Memory B cell (primary cell): Measurements from ENCODE around the gene ADPRS.

Source experiments
- ATAC-seq: fragments of 150-1000 bp; cut with Tn5 transposase; 2 replicates; pipeline ENCODE4 v1.10.0; 2021; ENCODE audit warnings: low read depth, mild to moderate bottlenecking, moderate library complexity
- DNase-seq, 2 donors: peaks; one replicate each; pipeline ENCODE4 v3.0.0; 2022; ENCODE audit warnings: low spot score in 2 of 2
- H3K27ac Mint-ChIP-seq: one replicate; pipeline ENCODE4 v1.8.0; 2022; ENCODE audit warnings: mild to moderate bottlenecking, moderate library complexity, mixed read lengths
- H3K27me3 Mint-ChIP-seq: one replicate; pipeline ENCODE4 v1.8.0; 2022; ENCODE audit warnings: mixed read lengths
- H3K36me3 Mint-ChIP-seq: one replicate; pipeline ENCODE4 v1.8.0; 2022; ENCODE audit warnings: mild to moderate bottlenecking, mixed read lengths
- H3K4me1 Mint-ChIP-seq: one replicate; pipeline ENCODE4 v1.8.0; 2022; ENCODE audit warnings: mixed read lengths
- H3K4me3 Mint-ChIP-seq: one replicate; pipeline ENCODE4 v1.8.0; 2022; ENCODE audit warnings: mild to moderate bottlenecking, moderate library complexity, mixed read lengths
- H3K9me3 Mint-ChIP-seq: one replicate; pipeline ENCODE4 v1.8.0; 2022; ENCODE audit warnings: mixed read lengths

Gene ADPRS

GRCh38 chr1:36088577-36089392, at the start of gene ADPRS:
TSS of gene ADPRS (plus strand) at chr1:36088892. CDS start at chr1:36088905, 13 bp downstream.
- Mint-ChIP-seq H3K27ac (peak within 1 kb of the TSS; percentile 87), H3K36me3 (peaks cover 4% of the 10 kb centered on the region), H3K27me3 (peaks cover 9% of the 10 kb centered on the region), H3K4me1 (peaks cover 16% of the 10 kb centered on the region), H3K4me3 (peak within 1 kb of the TSS; percentile 91), H3K9me3 (no peaks in the 10 kb centered on the region)
- DNase-seq, result peak; percentile 86
- peak; percentile 90 for ATAC-seq

- Mint-ChIP-seq H3K27ac (no peak overlapping the region), H3K4me3 (no peak overlapping the region), H3K9me3 (no peaks in the 10 kb centered on the region), H3K36me3 (peaks cover 12% of the 10 kb centered on the region), H3K27me3 (no peaks in the 10 kb centered on the region), H3K4me1 (no peaks in the 10 kb centered on the region)
- no peak for DNase-seq
- ATAC-seq, result no peak
These were observed 48.5 kb upstream of the ADPRS start for GRCh38 chr1:36040238-36040637.

- Mint-ChIP-seq H3K9me3 (peaks cover 4% of the 10 kb centered on the region), H3K27me3 (no peaks in the 10 kb centered on the region), H3K36me3 (peaks cover 35% of the 10 kb centered on the region), H3K4me3 (no peak overlapping the region), H3K27ac (no peak overlapping the region), H3K4me1 (no peaks in the 10 kb centered on the region)
- no peak for DNase-seq
- ATAC-seq, result no peak
These were observed 36.9 kb upstream of the ADPRS start for GRCh38 chr1:36051821-36052220.

GRCh38 chr1:36053978-36054377, 34.7 kb upstream of the ADPRS start:
- H3K27ac Mint-ChIP-seq, result no peak overlapping the region
- no peak for ATAC-seq
- no peaks in the 10 kb centered on the region for H3K9me3 Mint-ChIP-seq
- no peak overlapping the region for H3K4me3 Mint-ChIP-seq
- peaks cover 20% of the 10 kb centered on the region for H3K36me3 Mint-ChIP-seq
- H3K4me1 Mint-ChIP-seq, result no peaks in the 10 kb centered on the region
- DNase-seq, result no peak
- no peaks in the 10 kb centered on the region for H3K27me3 Mint-ChIP-seq

GRCh38 chr1:36055706-36056105, 33.0 kb upstream of the ADPRS start:
- Mint-ChIP-seq H3K27me3 (no peaks in the 10 kb centered on the region), H3K4me1 (no peaks in the 10 kb centered on the region), H3K36me3 (peaks cover 19% of the 10 kb centered on the region), H3K27ac (no peak overlapping the region), H3K4me3 (no peak overlapping the region), H3K9me3 (no peaks in the 10 kb centered on the region)
- DNase-seq (no peak), ATAC-seq (no peak)

- no peaks in the 10 kb centered on the region for H3K9me3 Mint-ChIP-seq
- H3K27ac Mint-ChIP-seq, result no peak overlapping the region
- ATAC-seq (no peak), DNase-seq (no peak)
- H3K4me1 Mint-ChIP-seq, result no peaks in the 10 kb centered on the region
- no peaks in the 10 kb centered on the region for H3K27me3 Mint-ChIP-seq
- H3K4me3 Mint-ChIP-seq, result no peak overlapping the region
- H3K36me3 Mint-ChIP-seq, result peaks cover 2% of the 10 kb centered on the region
These were observed 26.4 kb upstream of the ADPRS start for GRCh38 chr1:36062315-36062714.

- H3K27me3 Mint-ChIP-seq, result no peaks in the 10 kb centered on the region
- H3K4me1 Mint-ChIP-seq, result no peaks in the 10 kb centered on the region
- DNase-seq (no peak), ATAC-seq (no peak)
- H3K36me3 Mint-ChIP-seq, result no peaks in the 10 kb centered on the region
- H3K27ac Mint-ChIP-seq, result no peak overlapping the region
- no peaks in the 10 kb centered on the region for H3K9me3 Mint-ChIP-seq
- H3K4me3 Mint-ChIP-seq, result no peak overlapping the region
These were observed 20.8 kb upstream of the ADPRS start for GRCh38 chr1:36067871-36068270.

- no peak for ATAC-seq
- Mint-ChIP-seq H3K27me3 (no peaks in the 10 kb centered on the region), H3K9me3 (no peaks in the 10 kb centered on the region), H3K4me1 (no peaks in the 10 kb centered on the region), H3K4me3 (no peak overlapping the region), H3K36me3 (no peaks in the 10 kb centered on the region), H3K27ac (no peak overlapping the region)
- no peak for DNase-seq
These were observed 19.8 kb upstream of the ADPRS start for GRCh38 chr1:36068866-36069265.

GRCh38 chr1:36070349-36070748, 18.3 kb upstream of the ADPRS start:
- ATAC-seq (no peak), DNase-seq (no peak)
- H3K4me1 Mint-ChIP-seq, result no peaks in the 10 kb centered on the region
- no peak overlapping the region for H3K4me3 Mint-ChIP-seq
- no peaks in the 10 kb centered on the region for H3K9me3 Mint-ChIP-seq
- H3K36me3 Mint-ChIP-seq, result no peaks in the 10 kb centered on the region
- H3K27me3 Mint-ChIP-seq, result no peaks in the 10 kb centered on the region
- H3K27ac Mint-ChIP-seq, result no peak overlapping the region

GRCh38 chr1:36076979-36077573, 11.6 kb upstream of the ADPRS start:
- Mint-ChIP-seq H3K27ac (no peak overlapping the region), H3K9me3 (no peaks in the 10 kb centered on the region), H3K27me3 (peaks cover 3% of the 10 kb centered on the region), H3K4me3 (no peak overlapping the region), H3K36me3 (no peaks in the 10 kb centered on the region), H3K4me1 (no peaks in the 10 kb centered on the region)
- DNase-seq (no peak), ATAC-seq (no peak)

- Mint-ChIP-seq H3K9me3 (no peaks in the 10 kb centered on the region), H3K27me3 (peaks cover 10% of the 10 kb centered on the region), H3K36me3 (no peaks in the 10 kb centered on the region), H3K4me3 (no peak overlapping the region), H3K4me1 (no peaks in the 10 kb centered on the region), H3K27ac (no peak overlapping the region)
- ATAC-seq, result no peak
- DNase-seq, result no peak
These were observed 8.5 kb upstream of the ADPRS start for GRCh38 chr1:36080236-36080635.

- DNase-seq, result no peak
- H3K9me3 Mint-ChIP-seq, result no peaks in the 10 kb centered on the region
These were observed 7.9 kb upstream of the ADPRS start for GRCh38 chr1:36080801-36081200.

GRCh38 chr1:36081926-36082485, 6.7 kb upstream of the ADPRS start:
- H3K36me3 Mint-ChIP-seq, result no peaks in the 10 kb centered on the region
- no peak overlapping the region for H3K27ac Mint-ChIP-seq
- no peaks in the 10 kb centered on the region for H3K9me3 Mint-ChIP-seq
- H3K4me1 Mint-ChIP-seq, result no peaks in the 10 kb centered on the region
- DNase-seq, result no peak
- ATAC-seq, result no peak
- H3K4me3 Mint-ChIP-seq, result no peak overlapping the region
- H3K27me3 Mint-ChIP-seq, result peaks cover 11% of the 10 kb centered on the region

More at GRCh38 chr1:36080801-36081200, 7.9 kb upstream of the ADPRS start:
- H3K36me3 Mint-ChIP-seq, result no peaks in the 10 kb centered on the region
- no peak overlapping the region for H3K27ac Mint-ChIP-seq
- ATAC-seq, result no peak
- H3K4me1 Mint-ChIP-seq, result no peaks in the 10 kb centered on the region
- H3K27me3 Mint-ChIP-seq, result peaks cover 10% of the 10 kb centered on the region
- H3K4me3 Mint-ChIP-seq, result no peak overlapping the region

- Mint-ChIP-seq H3K36me3 (no peaks in the 10 kb centered on the region), H3K27me3 (peaks cover 12% of the 10 kb centered on the region), H3K27ac (no peak overlapping the region), H3K9me3 (no peaks in the 10 kb centered on the region), H3K4me1 (no peaks in the 10 kb centered on the region), H3K4me3 (no peak overlapping the region)
- DNase-seq (no peak), ATAC-seq (no peak)
These were observed 5.5 kb upstream of the ADPRS start for GRCh38 chr1:36083219-36083618.
